T-cell (primary cell): Measurements from ENCODE around the gene KAZN. TPM values are rescaled to one million over a fixed set of nuclear protein-coding genes. Genes with fewer than 3 reads are reported as not detected.

ENCODE experiments used
- ATAC-seq, 4 experiments: fragments of 200-7000 bp in 3 of 4; fragments of 150-1000 bp in 1 of 4; cut with Tn5 transposase; replicated peaks in 1 of 4; 1 replicate in 3 of 4; 2 replicates in 1 of 4; pipeline ENCODE4 v1.10.0; 2021; ENCODE audit warnings: moderate library complexity in 3 of 4, mild to moderate bottlenecking in 2 of 4, moderate number of reproducible peaks in 1 of 4
- CTCF ChIA-PET, 2 donors: fragments of 300-600 bp; sonication (Branson Sonifier 250); formaldehyde crosslinking; loops; one replicate each; lab custom pipeline; 2022; ENCODE audit warnings: antibody characterized with exemption in 2 of 2; lab: Charles Lee
- POLR2A ChIA-PET, 2 donors: fragments of 300-600 bp; sonication (Branson Sonifier 250); formaldehyde crosslinking; loops; one replicate each; lab custom pipeline; 2022; ENCODE audit warnings: antibody characterized with exemption in 2 of 2; lab: Charles Lee
- DNase-seq, 35 experiments: peaks; one replicate each; pipeline versions ENCODE4 v3.0.0 to v3.0.0-alpha.2; 2013 to 2023
- H3K27ac ChIP-seq: one replicate; pipeline ENCODE4 v1.5.1; 2013; ENCODE audit warnings: low read length
- H3K27me3 ChIP-seq, 2 experiments: replicated peaks in 1 of 2; 1 replicate in 1 of 2; 2 replicates in 1 of 2; pipeline versions ENCODE4 v1.6.1 to v1.7.0; 2013; ENCODE audit warnings: low read length in 1 of 2, mixed read lengths in 1 of 2; ENCODE audit not compliant: control insufficient read depth in 2 of 2, insufficient read depth in 2 of 2; ENCODE audit errors: extremely low read depth in 1 of 2
- H3K36me3 ChIP-seq, 2 donors: 1 replicate in 1 of 2; 2 replicates in 1 of 2; pipeline versions ENCODE4 v1.6.1 to v1.7.0; 2013; ENCODE audit warnings: low read length in 1 of 2; ENCODE audit not compliant: control insufficient read depth in 2 of 2, insufficient read depth in 1 of 2; ENCODE audit errors: extremely low read depth in 1 of 2
- H3K4me1 ChIP-seq, 2 experiments: 1 replicate in 1 of 2; 2 replicates in 1 of 2; pipeline versions ENCODE4 v1.6.1 to v1.7.0; 2013; ENCODE audit warnings: low read length in 2 of 2, mixed read lengths in 1 of 2; ENCODE audit not compliant: insufficient read depth in 2 of 2, control insufficient read depth in 1 of 2; ENCODE audit errors: extremely low read depth in 1 of 2
- H3K4me3 ChIP-seq, 2 donors: 1 replicate in 1 of 2; 2 replicates in 1 of 2; pipeline versions ENCODE4 v1.5.1 to v1.7.0; 2013; ENCODE audit warnings: mild to moderate bottlenecking in 2 of 2, low read length in 1 of 2, moderate library complexity in 1 of 2; ENCODE audit not compliant: control insufficient read depth in 1 of 2; ENCODE audit errors: extremely low read depth in 1 of 2
- H3K9me3 ChIP-seq: 2 replicates; pipeline ENCODE4 v1.7.0; 2013
- H3K27ac Mint-ChIP-seq, 2 donors: one replicate each; pipeline ENCODE4 v1.8.0; 2020 to 2021; ENCODE audit warnings: mild to moderate bottlenecking in 2 of 2, mixed read lengths in 2 of 2
- H3K27me3 Mint-ChIP-seq, 2 donors: one replicate each; pipeline ENCODE4 v1.8.0; 2021 to 2022; ENCODE audit warnings: mixed read lengths in 2 of 2
- H3K36me3 Mint-ChIP-seq: one replicate; pipeline ENCODE4 v1.8.0; 2021; ENCODE audit warnings: mixed read lengths
- H3K4me1 Mint-ChIP-seq, 3 donors: one replicate each; pipeline ENCODE4 v1.8.0; 2020 to 2022; ENCODE audit warnings: mixed read lengths in 3 of 3, mild to moderate bottlenecking in 1 of 3
- H3K4me3 Mint-ChIP-seq, 3 donors: one replicate each; pipeline ENCODE4 v1.8.0; 2020 to 2022; ENCODE audit warnings: mild to moderate bottlenecking in 3 of 3, mixed read lengths in 3 of 3, moderate library complexity in 3 of 3
- H3K9me3 Mint-ChIP-seq, 3 donors: one replicate each; pipeline ENCODE4 v1.8.0; 2020 to 2022; ENCODE audit warnings: mixed read lengths in 3 of 3
- WGBS: methylation state at CpG from one replicate; pipeline ENCODE4 v1.1.5; 2013; ENCODE audit warnings: missing lambda C conversion rate; ENCODE audit not compliant: insufficient coverage; 5-methylcytosine and 5-hydroxymethylcytosine counted together
- total RNA-seq, 35 experiments: library from RNA in 6 of 35; stranded (reverse) in 6 of 35; fragments of 120-200 nt in 1 of 35; gene quantifications; one replicate each; pipeline versions ENCODE4 v1.2.1 to v1.2.4 and lab custom pipeline; 2013 to 2026

The KAZN gene
- total RNA-seq, 5 donors from 2014 or later (not counting 1 experiment from before 2014, with no cell fraction given) = 0.18 to 0.58 (median 0.30) TPM

DNA sequence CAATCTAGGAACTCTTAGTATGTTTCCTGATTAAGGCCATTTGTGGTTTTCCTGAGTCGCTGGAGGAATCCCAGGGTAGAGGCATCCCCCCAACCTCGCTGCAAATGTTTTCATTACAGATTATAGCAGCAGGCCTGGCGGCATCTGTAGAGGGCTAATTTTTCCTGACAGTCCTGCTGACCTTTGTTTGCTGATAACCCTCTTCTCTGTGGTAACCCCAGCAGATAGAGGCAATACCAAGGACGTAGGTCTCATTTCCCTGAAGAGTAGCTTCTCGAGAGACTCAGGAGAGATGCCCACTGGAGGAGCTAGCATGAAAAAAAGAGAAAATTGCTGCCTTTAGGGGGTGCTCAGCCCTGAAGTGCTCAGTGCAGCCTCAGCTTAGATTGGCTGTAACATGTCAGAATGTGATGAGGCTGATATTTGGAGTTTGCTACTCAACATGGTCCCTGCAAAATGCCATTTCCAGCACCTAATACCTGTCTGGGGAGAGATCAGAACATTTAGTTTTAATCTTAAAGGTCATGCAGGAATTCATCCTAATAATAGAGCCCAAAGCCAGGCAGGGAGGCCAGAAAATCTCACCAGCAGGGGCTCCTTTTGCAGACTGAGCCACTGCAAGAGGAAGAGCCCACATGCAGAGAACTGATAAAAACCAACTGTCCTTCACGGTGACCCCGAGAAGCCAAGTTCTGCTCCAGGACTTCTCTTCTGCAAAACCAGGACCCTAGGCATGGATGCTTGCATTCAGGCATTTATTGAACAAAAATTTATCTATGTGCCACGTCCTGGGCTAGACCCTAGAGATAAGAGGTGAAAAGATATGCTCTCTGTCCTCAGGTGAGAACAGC, 184.5 kb downstream of the KAZN start:
- ChIA-PET POLR2A (no interaction called here), CTCF (no interaction called here)
- Mint-ChIP-seq H3K27ac (no peak overlapping the region), H3K27me3 (peaks cover 0 to 3% of the 10 kb centered on the region in 2 donors), H3K36me3 (no peaks in the 10 kb centered on the region), H3K4me3 (no peak overlapping the region), H3K4me1 (no peaks in the 10 kb centered on the region), H3K9me3 (no peaks in the 10 kb centered on the region)
- no peak for DNase-seq
- H3K27me3 ChIP-seq = peaks cover 0 to 7% of the 10 kb centered on the region in 2 experiments
- H3K36me3 ChIP-seq = no peaks in the 10 kb centered on the region
- H3K4me3 ChIP-seq = no peak overlapping the region
- H3K27ac ChIP-seq = no peak overlapping the region
- H3K9me3 ChIP-seq = no peaks in the 10 kb centered on the region
- no peaks in the 10 kb centered on the region for H3K4me1 ChIP-seq
- ATAC-seq = no peak
- 59% methylated on average over 8 of the region's 8 CpGs for WGBS

DNA sequence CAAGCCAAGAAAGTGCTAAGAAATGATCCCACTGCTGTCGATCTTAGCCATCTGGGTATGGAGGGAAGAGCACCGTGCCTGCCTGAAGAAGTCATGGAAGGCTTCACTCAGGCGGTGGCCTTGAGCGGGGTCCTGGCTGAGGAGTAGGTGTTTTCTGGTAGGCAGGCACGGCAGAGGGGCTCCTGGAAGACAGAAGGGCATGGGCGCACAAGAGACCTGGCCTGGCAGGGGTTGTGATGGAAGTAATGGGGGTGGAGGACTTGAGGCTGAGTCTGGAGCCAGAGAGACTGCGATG, 185.1 kb downstream of the KAZN start:
- H3K36me3 Mint-ChIP-seq = no peaks in the 10 kb centered on the region
- no peaks in the 10 kb centered on the region for H3K4me1 Mint-ChIP-seq
- Histone ChIP-seq H3K27me3 (peaks cover 0 to 7% of the 10 kb centered on the region in 2 experiments), H3K36me3 (no peaks in the 10 kb centered on the region), H3K9me3 (no peaks in the 10 kb centered on the region), H3K4me1 (no peaks in the 10 kb centered on the region), H3K27ac (no peak overlapping the region), H3K4me3 (no peak overlapping the region)
- H3K9me3 Mint-ChIP-seq = no peaks in the 10 kb centered on the region
- ATAC-seq (peak in 1 of 4 experiments; percentile 13), DNase-seq (no peak)
- no peak overlapping the region for H3K27ac Mint-ChIP-seq
- H3K4me3 Mint-ChIP-seq = no peak overlapping the region
- ChIA-PET POLR2A (no interaction called here), CTCF (no interaction called here)
- peaks cover 0 to 3% of the 10 kb centered on the region in 2 donors for H3K27me3 Mint-ChIP-seq
- 83% methylated on average over 7 of the region's 7 CpGs for WGBS

DNA sequence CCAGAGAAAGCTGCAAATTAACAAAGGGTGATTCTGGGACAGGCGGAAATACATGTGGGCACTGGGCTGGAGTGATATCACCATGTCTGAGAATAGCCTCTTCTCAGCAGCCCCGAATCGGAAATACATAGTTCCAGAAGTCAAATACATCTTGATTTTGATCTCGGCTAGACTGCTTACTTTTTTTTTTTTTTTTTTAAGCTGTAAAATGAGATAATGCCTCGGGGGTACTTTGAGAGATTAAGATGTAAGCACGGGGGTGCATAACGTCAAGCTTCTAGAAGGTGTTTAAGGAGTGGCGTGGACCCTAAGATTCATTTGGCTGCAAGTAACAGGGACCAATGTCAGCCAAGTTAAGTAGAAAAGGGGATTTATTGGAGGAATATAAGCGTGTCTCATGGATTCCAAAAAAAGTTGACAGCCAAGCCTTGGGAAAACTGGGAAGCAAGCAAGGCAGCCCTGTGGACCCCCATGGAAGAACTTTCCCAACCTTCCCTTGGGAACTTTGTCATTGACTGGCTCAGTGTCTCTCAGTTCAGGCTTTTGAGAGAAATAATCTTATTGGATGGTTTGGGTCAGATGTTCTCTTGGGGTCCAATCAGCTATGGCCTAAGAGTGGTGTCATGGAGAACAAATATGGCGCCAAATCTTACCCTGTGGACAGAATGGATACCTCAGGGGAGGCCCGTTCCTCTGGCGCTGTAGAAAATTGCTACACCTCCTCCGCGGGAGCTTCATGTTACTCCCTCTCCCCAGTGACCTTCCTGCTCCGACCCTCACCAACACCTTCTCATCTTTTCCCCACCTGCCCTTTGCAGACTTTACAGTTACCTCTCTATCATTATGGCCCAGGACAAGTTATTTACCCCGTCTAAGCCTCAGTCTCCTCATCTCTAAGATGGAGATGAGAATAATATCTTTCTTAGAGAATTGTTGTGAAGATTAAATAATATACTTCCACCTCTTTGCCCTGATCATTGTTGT, 186.6 kb downstream of the KAZN start:
- H3K4me1 Mint-ChIP-seq = no peaks in the 10 kb centered on the region
- H3K36me3 Mint-ChIP-seq = no peaks in the 10 kb centered on the region
- POLR2A ChIA-PET = interaction anchor here in 1 of 2 donors (0.6 kb wide), 1 partner anchor 684 kb away, joined by 4 read pairs; no protein-coding TSS in a partner anchor
- H3K27me3 Mint-ChIP-seq = peaks cover 0 to 2% of the 10 kb centered on the region in 2 donors
- Histone ChIP-seq H3K4me1 (no peaks in the 10 kb centered on the region), H3K27me3 (peaks cover 0 to 2% of the 10 kb centered on the region in 2 experiments), H3K27ac (no peak overlapping the region), H3K4me3 (no peak overlapping the region), H3K36me3 (no peaks in the 10 kb centered on the region), H3K9me3 (no peaks in the 10 kb centered on the region)
- 88% methylated on average over 14 of the region's 16 CpGs for WGBS
- no peak overlapping the region for H3K4me3 Mint-ChIP-seq
- no peaks in the 10 kb centered on the region for H3K9me3 Mint-ChIP-seq
- H3K27ac Mint-ChIP-seq = no peak overlapping the region
- CTCF ChIA-PET = interaction anchor here in 1 of 2 donors (0.6 kb wide), 1 partner anchor 243 kb away, joined by 3 read pairs; no protein-coding TSS in a partner anchor
- DNase-seq (no peak), ATAC-seq (no peak)

GRCh38 chr1:14786109-14786675, 187.7 kb downstream of the KAZN start:
- Histone ChIP-seq H3K27me3 (peaks cover 0 to 2% of the 10 kb centered on the region in 2 experiments), H3K4me1 (no peaks in the 10 kb centered on the region), H3K4me3 (no peak overlapping the region), H3K9me3 (no peaks in the 10 kb centered on the region), H3K36me3 (no peaks in the 10 kb centered on the region), H3K27ac (no peak overlapping the region)
- Mint-ChIP-seq H3K27me3 (peaks cover 0 to under 1% of the 10 kb centered on the region in 2 donors), H3K9me3 (no peaks in the 10 kb centered on the region), H3K4me1 (no peaks in the 10 kb centered on the region), H3K27ac (no peak overlapping the region), H3K4me3 (no peak overlapping the region), H3K36me3 (no peaks in the 10 kb centered on the region)
- ChIA-PET POLR2A (no interaction called here), CTCF (no interaction called here)
- DNase-seq (no peak), ATAC-seq (no peak)
- 92% methylated on average over 7 of the region's 9 CpGs for WGBS

- no peaks in the 10 kb centered on the region for H3K36me3 ChIP-seq
- no CpG with 5 or more reads among the region's 1 CpG for WGBS
- ChIA-PET CTCF (no interaction called here), POLR2A (no interaction called here)
- Mint-ChIP-seq H3K9me3 (no peaks in the 10 kb centered on the region), H3K4me1 (no peaks in the 10 kb centered on the region), H3K27ac (no peak overlapping the region), H3K27me3 (peaks cover 0 to 3% of the 10 kb centered on the region in 2 donors), H3K36me3 (no peaks in the 10 kb centered on the region), H3K4me3 (no peak overlapping the region)
- DNase-seq (no peak), ATAC-seq (no peak)
- no peak overlapping the region for H3K27ac ChIP-seq
- no peaks in the 10 kb centered on the region for H3K4me1 ChIP-seq
- H3K4me3 ChIP-seq = no peak overlapping the region
- H3K9me3 ChIP-seq = no peaks in the 10 kb centered on the region
- H3K27me3 ChIP-seq = peaks cover 0 to 5% of the 10 kb centered on the region in 2 experiments
Observed at GRCh38 chr1:14786681-14787080, 188.2 kb downstream of the KAZN start.

GRCh38 chr1:14787604-14788003, 189.1 kb downstream of the KAZN start:
- Histone ChIP-seq H3K4me3 (no peak overlapping the region), H3K27me3 (peaks cover 0 to 6% of the 10 kb centered on the region in 2 experiments), H3K4me1 (no peaks in the 10 kb centered on the region), H3K9me3 (no peaks in the 10 kb centered on the region), H3K36me3 (no peaks in the 10 kb centered on the region), H3K27ac (no peak overlapping the region)
- Mint-ChIP-seq H3K4me1 (no peaks in the 10 kb centered on the region), H3K27me3 (peaks cover 0 to 3% of the 10 kb centered on the region in 2 donors), H3K9me3 (no peaks in the 10 kb centered on the region), H3K36me3 (no peaks in the 10 kb centered on the region), H3K27ac (no peak overlapping the region), H3K4me3 (no peak overlapping the region)
- ChIA-PET CTCF (no interaction called here), POLR2A (no interaction called here)
- 81% methylated on average over 8 of the region's 10 CpGs for WGBS
- ATAC-seq (no peak), DNase-seq (no peak)
